Stomach (tissue), 9 donors: Measurements from ENCODE around the gene ORAI3. TPM values are rescaled to one million over a fixed set of nuclear protein-coding genes. Genes with fewer than 3 reads are reported as not detected.

ENCODE experiments used
- DNase-seq, 2 donors: peaks; one replicate each; pipeline versions ENCODE4 v3.0.0 to v3.0.0-alpha.2; 2013 to 2019
- H3K27ac ChIP-seq, 5 donors: fragments of 200-600 bp in 4 of 5; sonication (generic) in 4 of 5; one replicate each; pipeline ENCODE4 v1.5.1; 2013 to 2019; ENCODE audit warnings: mild to moderate bottlenecking in 1 of 5, moderate library complexity in 1 of 5
- H3K27me3 ChIP-seq, 3 donors: fragments of 200-600 bp; sonication (generic); one replicate each; pipeline ENCODE4 v1.5.1; 2017 to 2019; ENCODE audit warnings: mixed run types in 1 of 3
- H3K36me3 ChIP-seq, 4 donors: fragments of 200-600 bp; sonication (generic); 1 replicate in 3 of 4; 2 replicates in 1 of 4; pipeline ENCODE4 v1.5.1; 2016 to 2019
- H3K4me1 ChIP-seq, 4 donors: fragments of 200-600 bp; sonication (generic); one replicate each; pipeline ENCODE4 v1.5.1; 2016 to 2019
- H3K4me3 ChIP-seq, 4 donors: fragments of 200-600 bp; sonication (generic) in 3 of 4; one replicate each; pipeline ENCODE4 v1.5.1; 2016 to 2019; ENCODE audit warnings: mild to moderate bottlenecking in 1 of 4
- H3K9me3 ChIP-seq, 4 donors: fragments of 200-600 bp; sonication (generic); one replicate each; pipeline ENCODE4 v1.5.1; 2016 to 2019
- EP300 ChIP-seq: sonication (generic); formaldehyde crosslinking; IDR thresholded peaks from one replicate; pipeline ENCODE4 v1.6.1; 2017; ENCODE audit warnings: antibody characterized with exemption
- POLR2A ChIP-seq, 4 donors: fragments of 450-650 bp; IDR thresholded peaks; one replicate each; pipeline ENCODE4 v1.6.1; 2016; ENCODE audit warnings: antibody characterized with exemption in 4 of 4, control low read depth in 2 of 4, mild to moderate bottlenecking in 1 of 4, moderate library complexity in 1 of 4
- POLR2AphosphoS5 ChIP-seq, 3 donors: sonication (generic); formaldehyde crosslinking; IDR thresholded peaks; one replicate each; pipeline ENCODE4 v1.6.1; 2016; ENCODE audit warnings: antibody characterized with exemption in 3 of 3
- WGBS, 5 donors: extraction: QIAGEN DNeasy Blood & Tissue Kit in 3 of 5; methylation state at CpG; one replicate each; pipeline versions ENCODE4 v1.1.5 to v1.1.7; 2013 to 2018; 5-methylcytosine and 5-hydroxymethylcytosine counted together
- intact Hi-C: fragments of 100-400 bp; cut with DNase I; formaldehyde crosslinking; loops from one replicate; pipeline ENCODE4 v1.15.1; 2023; ENCODE audit warnings: low total_unique reads
- polyA plus RNA-seq, 3 donors: library from polyadenylated mRNA; stranded (reverse); fragments of 200-250 nt; gene quantifications; one replicate each; pipeline ENCODE4 v1.2.3, GENCODE V29; 2013
- total RNA-seq, 5 donors: library from RNA; depleted of rRNA; stranded (reverse); fragments of >200 nt; gene quantifications; one replicate each; pipeline versions ENCODE4 v1.1.0 to v1.2.3, GENCODE V29; 2014 to 2016
- TF ChIP-seq, protein P1 (sequence below), 7 experiments: fragments of 450-650 bp in 4 of 7; fragments of 200-600 bp in 3 of 7; sonication (generic) in 3 of 7; IDR thresholded peaks; one replicate each; pipeline ENCODE4 v1.5.1; 2016 to 2019; ENCODE audit warnings: antibody characterized with exemption in 7 of 7, control low read depth in 2 of 7, mild to moderate bottlenecking in 1 of 7
- donor health status: healthy with polysubstance abuse.
- donor health status: Bipolar disorder and iron deficiency.
- donor health status: healthy.

Gene ORAI3
- total and polyA plus RNA-seq, 8 donors: 6.7 to 26.0 (median 10.5) TPM; not detected in 1

- no peak for DNase-seq
- Histone ChIP-seq H3K27me3 (no peaks in the 10 kb centered on the region), H3K4me1 (peaks cover 28 to 65% (median 60%) of the 10 kb centered on the region in 4 donors), H3K36me3 (peaks cover 0 to 15% (median 11%) of the 10 kb centered on the region in 4 donors), H3K27ac (peak overlapping the region in 4 of 5 donors; percentile 92 to 96 (median 92)), H3K4me3 (no peak overlapping the region), H3K9me3 (no peaks in the 10 kb centered on the region)
- intact Hi-C loops: no loop called here
- TF ChIP-seq, protein P1, sequence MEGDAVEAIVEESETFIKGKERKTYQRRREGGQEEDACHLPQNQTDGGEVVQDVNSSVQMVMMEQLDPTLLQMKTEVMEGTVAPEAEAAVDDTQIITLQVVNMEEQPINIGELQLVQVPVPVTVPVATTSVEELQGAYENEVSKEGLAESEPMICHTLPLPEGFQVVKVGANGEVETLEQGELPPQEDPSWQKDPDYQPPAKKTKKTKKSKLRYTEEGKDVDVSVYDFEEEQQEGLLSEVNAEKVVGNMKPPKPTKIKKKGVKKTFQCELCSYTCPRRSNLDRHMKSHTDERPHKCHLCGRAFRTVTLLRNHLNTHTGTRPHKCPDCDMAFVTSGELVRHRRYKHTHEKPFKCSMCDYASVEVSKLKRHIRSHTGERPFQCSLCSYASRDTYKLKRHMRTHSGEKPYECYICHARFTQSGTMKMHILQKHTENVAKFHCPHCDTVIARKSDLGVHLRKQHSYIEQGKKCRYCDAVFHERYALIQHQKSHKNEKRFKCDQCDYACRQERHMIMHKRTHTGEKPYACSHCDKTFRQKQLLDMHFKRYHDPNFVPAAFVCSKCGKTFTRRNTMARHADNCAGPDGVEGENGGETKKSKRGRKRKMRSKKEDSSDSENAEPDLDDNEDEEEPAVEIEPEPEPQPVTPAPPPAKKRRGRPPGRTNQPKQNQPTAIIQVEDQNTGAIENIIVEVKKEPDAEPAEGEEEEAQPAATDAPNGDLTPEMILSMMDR (IDR thresholded peaks at IDR 0.05): no peak
- no peak for TF ChIP-seq EP300
- TF ChIP-seq POLR2AphosphoS5 (IDR thresholded peaks at IDR 0.05): no peak
- TF ChIP-seq POLR2A (IDR thresholded peaks at IDR 0.05): no peak
- WGBS, 5 donors: 66 to 78% (median 72%) methylated on average over 1 of the region's 1 CpG
Observed at GRCh38 chr16:30951193-30951592, 2.3 kb downstream of the ORAI3 start.

GRCh38 chr16:30951750-30952149, 2.9 kb downstream of the ORAI3 start:
- no peak for TF ChIP-seq POLR2A (IDR thresholded peaks at IDR 0.05)
- no peak for TF ChIP-seq EP300
- TF ChIP-seq POLR2AphosphoS5 (IDR thresholded peaks at IDR 0.05): peak in 1 of 3 donors; percentile 41
- 12 to 41% (median 19%) methylated on average over 3 of the region's 3 CpGs for whole genome bisulfite sequencing, 5 donors
- Histone ChIP-seq H3K27me3 (no peaks in the 10 kb centered on the region), H3K27ac (peak overlapping the region in 4 of 5 donors; percentile 92 to 96 (median 92)), H3K4me3 (no peak overlapping the region), H3K36me3 (peaks cover 0 to 10% (median 6%) of the 10 kb centered on the region in 4 donors), H3K9me3 (no peaks in the 10 kb centered on the region), H3K4me1 (peaks cover 28 to 70% (median 65%) of the 10 kb centered on the region in 4 donors)
- DNase-seq: peak; percentile 58 to 81
- intact Hi-C loops: no loop called here

DNA sequence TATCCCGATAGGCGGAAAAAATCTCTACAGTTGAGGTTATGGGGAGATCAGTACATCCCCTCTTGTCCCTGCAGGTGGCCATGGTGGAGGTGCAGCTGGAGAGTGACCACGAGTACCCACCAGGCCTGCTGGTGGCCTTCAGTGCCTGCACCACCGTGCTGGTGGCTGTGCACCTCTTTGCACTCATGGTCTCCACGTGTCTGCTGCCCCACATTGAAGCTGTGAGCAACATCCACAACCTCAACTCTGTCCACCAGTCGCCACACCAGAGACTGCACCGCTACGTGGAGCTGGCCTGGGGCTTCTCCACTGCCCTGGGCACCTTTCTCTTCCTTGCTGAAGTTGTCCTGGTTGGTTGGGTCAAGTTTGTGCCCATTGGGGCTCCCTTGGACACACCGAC, 4.2 kb downstream of the ORAI3 start:
- no peaks in the 10 kb centered on the region for H3K27me3 ChIP-seq
- H3K27ac ChIP-seq: peak overlapping the region in 3 of 5 donors; percentile 27 to 64 (median 49)
- intact Hi-C loops: no loop called here
- no peak overlapping the region for H3K4me3 ChIP-seq
- no peaks in the 10 kb centered on the region for H3K9me3 ChIP-seq
- WGBS, 5 donors: 77 to 85% (median 82%) methylated on average over 4 to 9 of the region's 9 CpGs
- peaks cover 28 to 68% (median 64%) of the 10 kb centered on the region in 4 donors for H3K4me1 ChIP-seq
- TF ChIP-seq EP300 (no peak), POLR2A (IDR thresholded peaks at IDR 0.05) (no peak), POLR2AphosphoS5 (IDR thresholded peaks at IDR 0.05) (no peak)
- TF ChIP-seq, protein P1 (IDR thresholded peaks at IDR 0.05): no peak
- H3K36me3 ChIP-seq: no peaks in the 10 kb centered on the region
- no peak for DNase-seq

DNA sequence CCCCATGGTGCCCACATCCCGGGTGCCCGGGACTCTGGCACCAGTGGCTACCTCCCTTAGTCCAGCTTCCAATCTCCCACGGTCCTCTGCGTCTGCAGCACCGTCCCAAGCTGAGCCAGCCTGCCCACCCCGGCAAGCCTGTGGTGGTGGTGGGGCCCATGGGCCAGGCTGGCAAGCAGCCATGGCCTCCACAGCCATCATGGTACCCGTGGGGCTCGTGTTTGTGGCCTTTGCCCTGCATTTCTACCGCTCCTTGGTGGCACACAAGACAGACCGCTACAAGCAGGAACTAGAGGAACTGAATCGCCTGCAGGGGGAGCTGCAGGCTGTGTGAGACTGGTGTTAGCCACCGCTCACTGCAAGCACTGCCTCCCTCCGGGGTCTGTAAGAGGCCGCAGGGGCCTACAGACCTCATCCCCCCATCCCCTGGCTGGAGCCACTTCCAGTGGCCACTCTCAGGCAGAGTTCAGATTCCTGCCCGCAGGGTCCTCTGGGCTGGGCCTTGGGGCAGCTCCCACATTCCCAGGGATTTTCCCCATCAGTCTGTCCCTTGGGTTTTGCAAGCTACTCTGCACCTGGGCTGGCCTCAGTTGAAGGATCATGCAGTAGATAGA, 4.8 kb downstream of the ORAI3 start:
- H3K27ac ChIP-seq: peak overlapping the region in 3 of 5 donors; percentile 27 to 64 (median 49)
- 28 to 43% (median 38%) methylated on average over 2 to 15 of the region's 15 CpGs for WGBS, 5 donors
- no peaks in the 10 kb centered on the region for H3K36me3 ChIP-seq
- intact Hi-C loops: no loop called here
- peak; percentile 56 to 92 for DNase-seq
- TF ChIP-seq, protein P1 (IDR thresholded peaks at IDR 0.05): peak in 5 of 7 experiments; percentile 15 to 60 (median 32)
- TF ChIP-seq POLR2AphosphoS5 (IDR thresholded peaks at IDR 0.05) (no peak), POLR2A (IDR thresholded peaks at IDR 0.05) (no peak), EP300 (no peak)
- no peaks in the 10 kb centered on the region for H3K27me3 ChIP-seq
- no peak overlapping the region for H3K4me3 ChIP-seq
- H3K4me1 ChIP-seq: peaks cover 30 to 67% (median 63%) of the 10 kb centered on the region in 4 donors
- no peaks in the 10 kb centered on the region for H3K9me3 ChIP-seq

GRCh38 chr16:30954993-30955392, 6.1 kb downstream of the ORAI3 start:
- Histone ChIP-seq H3K36me3 (peaks cover 3 to 12% (median 10%) of the 10 kb centered on the region in 4 donors), H3K27ac (no peak overlapping the region), H3K27me3 (no peaks in the 10 kb centered on the region), H3K4me3 (no peak overlapping the region), H3K9me3 (no peaks in the 10 kb centered on the region), H3K4me1 (peaks cover 37 to 72% (median 66%) of the 10 kb centered on the region in 4 donors)
- intact Hi-C loops: no loop called here
- no peak for DNase-seq
- no peak for TF ChIP-seq POLR2A (IDR thresholded peaks at IDR 0.05)
- no peak for TF ChIP-seq EP300
- no peak for TF ChIP-seq POLR2AphosphoS5 (IDR thresholded peaks at IDR 0.05)
- TF ChIP-seq, protein P1 (IDR thresholded peaks at IDR 0.05): no peak
- 64 to 71% (median 68%) methylated on average over 8 of the region's 8 CpGs for WGBS, 5 donors
